ENCODE results near the gene BACH2.

GRCh38 chr6:90343576-90343975 is 46.9 kb upstream of the BACH2 start:
- TF ChIP-seq CTCF (IDR thresholded peaks at IDR 0.05) (no peak), POLR2A (IDR thresholded peaks at IDR 0.05) (no peak), POLR2AphosphoS5 (IDR thresholded peaks at IDR 0.05) (no peak)

All from stomach (tissue), 4 donors.